GM13976 (cell line): ENCODE results near the gene SPTBN4.
"Not testable (repeated sequence)": the region's sequence is repeated elsewhere in the genome, so short reads cannot be mapped to it uniquely, and the experiment has no call there.

Experiments used
- DNase-seq: peaks from one replicate; pipeline ENCODE4 v3.0.0; 2012; ENCODE audit warnings: low spot score
- CTCF ChIP-seq: IDR thresholded peaks from 2 replicates; pipeline ENCODE4 v1.5.1; 2012; ENCODE audit warnings: borderline replicate concordance, mild to moderate bottlenecking; ENCODE audit not compliant: insufficient read depth; ENCODE audit errors: extremely low read depth, missing control alignments, control extremely low read depth
- in situ Hi-C: fragments of 300-500 bp; cut with MboI; formaldehyde crosslinking; loops from one replicate; pipeline ENCODE4 v1.12.0; 2022; ENCODE audit warnings: low sequenced_read_pairs, mixed read lengths, inconsistent platforms; ENCODE audit not compliant: unreplicated experiment

The SPTBN4 gene

DNA sequence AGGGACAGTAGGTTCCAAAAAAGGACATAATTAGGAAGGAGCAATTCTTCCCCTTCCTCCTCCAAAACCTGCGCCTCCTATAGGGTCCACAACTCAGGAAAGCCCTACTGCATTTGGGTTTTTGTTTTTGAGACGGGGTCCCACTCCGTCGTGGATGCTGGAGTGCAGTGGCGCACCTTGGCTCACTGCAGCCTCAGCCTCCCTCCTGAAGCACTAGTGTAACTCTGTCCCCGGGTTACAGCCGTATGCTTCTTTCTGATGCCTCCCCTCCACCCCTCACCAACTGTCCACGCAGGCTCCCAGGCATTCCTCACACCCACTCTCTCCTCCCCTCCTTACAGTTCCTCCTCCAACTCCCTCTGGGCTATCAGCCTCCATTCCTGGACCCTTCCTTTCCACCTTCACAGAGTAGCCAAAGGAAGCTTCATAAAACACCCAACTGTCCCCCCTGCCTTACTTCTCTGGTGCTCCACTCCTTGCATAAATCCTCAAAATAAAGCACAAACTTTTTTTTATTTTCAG, 20.5 kb upstream of the SPTBN4 start:
- in situ Hi-C loops, result no loop called here
- no peak for DNase-seq
- TF ChIP-seq CTCF, result no peak

- no peak for DNase-seq
- TF ChIP-seq CTCF, result no peak
- in situ Hi-C loops, result no loop called here
Observed at GRCh38 chr19:40449506-40449905, 17.3 kb upstream of the SPTBN4 start.

- TF ChIP-seq CTCF, result no peak
- DNase-seq, result no peak
- in situ Hi-C loops, result no loop called here
Observed at GRCh38 chr19:40450664-40451063, 16.1 kb upstream of the SPTBN4 start.

- in situ Hi-C loops, result no loop called here
- DNase-seq, result no peak
- no peak for TF ChIP-seq CTCF
Observed at GRCh38 chr19:40452016-40452415, 14.8 kb upstream of the SPTBN4 start.

DNA sequence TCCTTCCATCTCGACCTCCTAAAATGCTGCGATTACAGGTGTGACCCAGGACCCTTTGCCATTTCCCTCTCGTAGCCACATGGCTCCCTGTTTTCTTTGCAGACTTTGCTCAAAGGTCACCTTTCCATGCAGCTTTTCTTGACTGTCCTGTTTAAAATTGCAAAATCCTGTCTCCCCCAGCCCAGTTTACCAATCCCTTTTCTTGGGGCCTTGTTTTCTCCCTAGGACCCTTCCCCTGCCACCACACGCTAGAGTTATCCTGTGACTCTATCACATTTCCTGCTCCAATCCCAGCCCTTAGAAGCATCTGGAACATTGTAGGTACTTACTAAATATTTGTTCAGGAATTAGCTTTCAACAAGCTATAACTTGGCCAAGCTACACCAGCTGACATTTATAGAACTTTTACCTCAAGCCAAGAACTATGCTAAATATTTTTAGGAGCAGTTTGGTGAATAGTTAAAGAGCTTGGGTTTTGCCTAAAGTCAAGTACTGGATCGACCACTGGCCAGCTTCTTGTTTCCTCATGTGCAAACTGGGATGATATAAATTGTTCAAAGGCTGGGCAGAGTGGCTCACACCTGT, 13.6 kb upstream of the SPTBN4 start:
- TF ChIP-seq CTCF, result no peak
- in situ Hi-C loops, result no loop called here
- DNase-seq, result no peak

GRCh38 chr19:40453943-40454342, 12.9 kb upstream of the SPTBN4 start:
- DNase-seq, in situ Hi-C loops: not testable (repeated sequence)

- no peak for DNase-seq
- in situ Hi-C loops, result no loop called here
- no peak for TF ChIP-seq CTCF
Observed at GRCh38 chr19:40457048-40457447, 9.8 kb upstream of the SPTBN4 start.
